ENCODE data around the gene KLHL12.
A peak's percentile ranks its signal among the peaks of the same experiment; 100 is the strongest.

KLHL12 gene

DNA sequence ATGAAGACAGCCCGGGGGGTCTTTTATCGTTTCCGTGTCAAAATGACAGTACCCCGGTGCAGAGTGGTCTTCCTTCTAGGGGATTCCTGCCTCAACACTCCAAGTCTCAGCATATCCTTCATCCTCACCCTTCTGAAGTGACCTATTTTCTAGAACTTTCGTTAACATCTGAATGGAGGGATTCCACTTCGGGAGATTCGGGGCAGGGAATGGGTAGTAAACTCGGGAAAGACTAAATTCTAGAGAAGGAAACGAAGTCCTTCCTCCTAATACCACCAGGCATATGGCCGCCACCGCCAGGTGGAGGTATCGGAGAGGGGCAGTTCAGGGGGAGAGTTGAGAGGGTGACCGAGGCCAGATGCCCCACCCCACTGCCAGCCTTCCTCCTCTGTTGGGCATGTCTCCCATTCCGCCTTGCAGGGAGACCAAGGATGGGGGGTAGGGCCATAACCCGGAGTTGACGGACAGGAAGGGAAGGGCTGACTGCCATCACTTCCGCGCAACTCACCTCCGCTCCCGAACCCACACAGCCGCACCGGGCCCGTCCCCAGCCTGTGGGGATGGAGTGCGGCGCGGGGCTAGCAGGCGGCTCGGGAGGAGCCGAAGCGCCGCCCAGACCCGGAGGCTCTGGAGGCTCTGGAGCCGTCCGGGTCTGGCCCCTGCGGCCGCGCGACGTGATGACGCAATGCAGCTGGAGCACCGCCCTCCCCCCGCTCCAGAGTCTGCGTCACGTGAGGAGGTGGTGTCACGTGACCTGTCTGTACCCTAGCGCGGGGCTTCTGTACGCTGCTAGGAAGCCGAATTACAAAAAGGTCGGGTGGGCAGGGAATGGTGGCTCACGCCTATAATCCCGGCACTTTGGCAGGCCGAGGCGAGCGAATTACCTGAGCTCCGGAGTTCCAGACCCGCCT, at the start of gene KLHL12:
TSS of gene KLHL12 (minus strand) at position 654 of the 911 bp plus-strand sequence. CDS start 2,072 bp downstream, outside the sequence.
- Histone ChIP-seq H3K4me1 (ENCODE audit: control insufficient read depth in 1 of 2, insufficient read depth in 2 of 2, low read length in 2 of 2) (peaks cover 4 to 7% of the 10 kb centered on the region in 2 donors), H3K27ac (ENCODE audit: low read length) (peak within 1 kb of the TSS; percentile 90), H3K36me3 (ENCODE audit: control insufficient read depth in 1 of 2, insufficient read depth in 2 of 2, low read length in 2 of 2) (peaks cover 3 to 6% of the 10 kb centered on the region in 2 donors), H3K4me3 (ENCODE audit: low read depth in 1 of 2, low read length in 2 of 2) (peak within 1 kb of the TSS; percentile 92 to 95), H3K9me3 (ENCODE audit: control insufficient read depth in 1 of 2, low read length in 2 of 2) (no peaks in the 10 kb centered on the region), H3K27me3 (ENCODE audit: low read depth, low read length) (no peaks in the 10 kb centered on the region)

DNA sequence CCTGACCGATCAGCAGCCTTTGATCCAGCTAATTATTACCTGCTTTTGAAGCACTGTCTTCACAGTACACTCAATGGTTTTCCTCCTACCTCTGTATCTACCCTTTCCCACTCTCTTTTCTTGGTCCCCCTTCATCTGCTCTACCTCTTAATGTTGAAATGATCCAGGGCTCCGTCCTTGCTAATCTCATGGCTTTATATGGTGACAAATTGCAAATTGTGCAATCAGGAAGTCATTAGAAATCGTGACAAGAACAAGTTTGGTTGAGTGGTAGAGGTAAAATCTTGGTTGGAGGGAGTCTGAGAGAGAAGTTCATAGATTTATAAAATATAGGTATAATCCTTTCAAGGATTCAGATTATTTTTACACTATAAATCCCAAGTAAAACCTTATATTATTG, 49.6 kb upstream of the KLHL12 start:
- no peaks in the 10 kb centered on the region for H3K9me3 ChIP-seq (ENCODE audit: control insufficient read depth in 1 of 2, low read length in 2 of 2)
- H3K27me3 ChIP-seq (ENCODE audit: low read depth, low read length): no peaks in the 10 kb centered on the region
- no peaks in the 10 kb centered on the region for H3K36me3 ChIP-seq (ENCODE audit: control insufficient read depth in 1 of 2, insufficient read depth in 2 of 2, low read length in 2 of 2)
- H3K4me1 ChIP-seq (ENCODE audit: control insufficient read depth in 1 of 2, insufficient read depth in 2 of 2, low read length in 2 of 2): no peaks in the 10 kb centered on the region
- H3K27ac ChIP-seq (ENCODE audit: low read length): no peak overlapping the region
- H3K4me3 ChIP-seq (ENCODE audit: low read depth in 1 of 2, low read length in 2 of 2): no peak overlapping the region

DNA sequence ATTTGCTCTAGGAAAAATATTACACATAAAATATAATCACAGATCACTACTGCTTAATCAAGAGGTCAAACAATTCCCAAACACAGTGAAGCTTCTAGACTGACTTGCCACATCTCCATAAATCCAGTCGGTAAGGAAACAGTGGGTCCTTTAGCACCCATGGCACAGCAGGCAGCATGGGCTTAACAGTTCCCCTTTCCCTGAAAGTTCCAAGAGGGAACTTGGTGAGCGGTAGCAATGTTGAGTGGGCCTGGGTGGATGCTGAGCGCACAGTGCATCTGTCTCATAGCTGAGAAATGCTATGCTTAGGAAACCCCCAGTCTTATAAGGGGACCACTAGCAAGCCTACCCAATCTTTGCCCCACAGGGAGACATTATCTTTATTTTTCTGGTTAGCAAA, 47.8 kb upstream of the KLHL12 start:
- Histone ChIP-seq H3K27ac (ENCODE audit: low read length) (no peak overlapping the region), H3K9me3 (ENCODE audit: control insufficient read depth in 1 of 2, low read length in 2 of 2) (no peaks in the 10 kb centered on the region), H3K27me3 (ENCODE audit: low read depth, low read length) (no peaks in the 10 kb centered on the region), H3K4me3 (ENCODE audit: low read depth in 1 of 2, low read length in 2 of 2) (no peak overlapping the region), H3K36me3 (ENCODE audit: control insufficient read depth in 1 of 2, insufficient read depth in 2 of 2, low read length in 2 of 2) (no peaks in the 10 kb centered on the region), H3K4me1 (ENCODE audit: control insufficient read depth in 1 of 2, insufficient read depth in 2 of 2, low read length in 2 of 2) (no peaks in the 10 kb centered on the region)

DNA sequence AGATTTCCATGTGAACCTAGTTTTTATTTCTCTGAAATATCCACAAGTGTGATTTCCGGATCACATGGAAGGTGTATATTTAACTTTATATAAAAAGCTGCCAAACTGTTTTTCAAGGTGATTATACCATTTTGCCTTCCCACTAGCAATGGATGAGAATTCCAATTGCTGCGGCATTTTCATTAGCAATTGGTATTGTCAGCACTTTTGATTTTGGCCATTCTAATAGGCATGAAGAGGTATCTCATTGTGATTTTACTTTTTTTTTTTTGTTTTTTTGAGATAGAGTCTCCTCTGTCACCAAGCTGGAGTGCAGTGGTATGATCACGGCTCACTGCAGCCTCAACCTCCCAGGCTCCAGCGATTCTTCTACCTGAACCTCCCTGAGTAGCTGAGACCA, 45.0 kb upstream of the KLHL12 start:
- Histone ChIP-seq H3K9me3 (ENCODE audit: control insufficient read depth in 1 of 2, low read length in 2 of 2) (no peaks in the 10 kb centered on the region), H3K27me3 (ENCODE audit: low read depth, low read length) (no peaks in the 10 kb centered on the region), H3K27ac (ENCODE audit: low read length) (no peak overlapping the region), H3K36me3 (ENCODE audit: control insufficient read depth in 1 of 2, insufficient read depth in 2 of 2, low read length in 2 of 2) (no peaks in the 10 kb centered on the region), H3K4me3 (ENCODE audit: low read depth in 1 of 2, low read length in 2 of 2) (no peak overlapping the region), H3K4me1 (ENCODE audit: control insufficient read depth in 1 of 2, insufficient read depth in 2 of 2, low read length in 2 of 2) (peaks cover 4 to 7% of the 10 kb centered on the region in 2 donors)

DNA sequence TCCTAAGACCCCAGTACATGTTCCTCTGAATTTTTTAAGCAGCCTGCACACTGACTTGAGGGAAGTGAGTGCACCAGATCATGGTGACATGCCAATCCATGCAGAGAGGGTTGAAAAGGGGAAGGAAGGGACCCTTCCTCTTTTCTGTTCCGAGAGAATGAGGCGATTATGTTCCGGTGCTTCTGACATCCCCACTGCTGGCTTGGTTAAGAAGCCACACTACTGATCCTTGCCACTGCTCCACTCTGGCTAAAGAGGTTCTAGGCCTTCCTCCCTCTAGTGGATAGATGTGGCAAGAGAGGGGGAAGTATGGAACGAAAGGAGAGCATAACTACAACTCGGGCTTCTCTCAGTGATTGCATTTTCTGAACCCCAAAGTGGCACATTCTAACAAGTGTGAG, 41.9 kb upstream of the KLHL12 start:
- Histone ChIP-seq H3K27me3 (ENCODE audit: low read depth, low read length) (no peaks in the 10 kb centered on the region), H3K27ac (ENCODE audit: low read length) (no peak overlapping the region)

DNA sequence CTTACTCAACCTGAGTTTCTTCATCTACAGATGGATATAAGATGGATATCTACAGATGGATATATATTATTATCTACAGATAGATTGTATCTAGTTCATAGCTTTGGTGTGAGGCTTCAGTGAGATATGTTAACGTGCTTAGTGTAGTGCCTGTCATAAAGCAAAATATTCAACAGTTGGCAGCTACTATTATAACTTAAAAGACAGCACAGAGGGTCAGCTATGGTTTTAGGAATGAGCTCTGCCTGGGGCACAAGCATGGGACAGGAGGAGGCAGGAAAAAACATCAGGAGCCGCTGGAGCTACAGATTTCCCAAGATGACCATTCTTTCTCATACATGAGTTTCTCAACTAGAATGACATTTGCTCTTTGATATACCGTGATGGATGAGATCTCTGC, 41.3 kb upstream of the KLHL12 start:
- peak overlapping the region; percentile 56 for H3K27ac ChIP-seq (ENCODE audit: low read length)

More for the DNA sequence above, 41.9 kb upstream of the KLHL12 start:
- Histone ChIP-seq H3K4me1 (ENCODE audit: control insufficient read depth in 1 of 2, insufficient read depth in 2 of 2, low read length in 2 of 2) (peaks cover 11% of the 10 kb centered on the region in 2 donors), H3K36me3 (ENCODE audit: control insufficient read depth in 1 of 2, insufficient read depth in 2 of 2, low read length in 2 of 2) (peaks cover 5 to 11% of the 10 kb centered on the region in 2 donors), H3K4me3 (ENCODE audit: low read depth in 1 of 2, low read length in 2 of 2) (no peak overlapping the region), H3K9me3 (ENCODE audit: control insufficient read depth in 1 of 2, low read length in 2 of 2) (no peaks in the 10 kb centered on the region)

DNA sequence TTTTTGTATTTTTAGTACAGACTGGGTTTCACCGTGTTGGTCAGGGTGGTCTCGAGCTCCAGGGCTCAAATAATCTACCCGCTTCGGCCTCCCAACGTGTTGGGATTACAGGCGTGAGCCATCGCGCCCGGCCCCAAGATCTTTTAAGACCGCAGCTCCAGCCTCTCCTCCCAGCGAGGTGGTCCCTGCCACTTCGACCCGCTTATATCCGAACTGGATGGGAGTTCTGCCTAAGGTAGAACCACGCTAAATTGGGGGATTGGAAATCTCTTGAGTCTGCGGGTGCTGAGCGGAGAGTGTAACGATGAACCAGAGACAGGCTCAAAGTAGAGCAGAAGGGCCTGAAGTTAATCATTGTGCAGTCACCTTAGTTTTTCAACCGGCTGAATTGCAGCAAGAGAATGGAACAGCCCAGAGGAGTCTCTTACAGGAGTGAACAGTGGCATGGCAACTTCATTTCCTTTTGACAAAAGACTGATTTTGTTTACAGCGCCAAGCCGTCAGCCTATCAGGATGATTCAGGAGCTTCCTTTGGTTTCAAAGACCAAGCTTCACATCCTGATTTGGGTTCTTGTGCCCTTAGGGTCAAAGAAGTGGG, 40.7 kb upstream of the KLHL12 start:
- peak overlapping the region; percentile 56 for H3K27ac ChIP-seq (ENCODE audit: low read length)
- peaks cover 11% of the 10 kb centered on the region in 2 donors for H3K4me1 ChIP-seq (ENCODE audit: control insufficient read depth in 1 of 2, insufficient read depth in 2 of 2, low read length in 2 of 2)
- no peaks in the 10 kb centered on the region for H3K9me3 ChIP-seq (ENCODE audit: control insufficient read depth in 1 of 2, low read length in 2 of 2)
- peak overlapping the region; percentile 80 to 87 for H3K4me3 ChIP-seq (ENCODE audit: low read depth in 1 of 2, low read length in 2 of 2)
- H3K27me3 ChIP-seq (ENCODE audit: low read depth, low read length): no peaks in the 10 kb centered on the region
- peaks cover 11 to 19% of the 10 kb centered on the region in 2 donors for H3K36me3 ChIP-seq (ENCODE audit: control insufficient read depth in 1 of 2, insufficient read depth in 2 of 2, low read length in 2 of 2)

More for the DNA sequence above, 41.3 kb upstream of the KLHL12 start:
- peaks cover 11% of the 10 kb centered on the region in 2 donors for H3K4me1 ChIP-seq (ENCODE audit: control insufficient read depth in 1 of 2, insufficient read depth in 2 of 2, low read length in 2 of 2)
- peak overlapping the region; percentile 80 to 87 for H3K4me3 ChIP-seq (ENCODE audit: low read depth in 1 of 2, low read length in 2 of 2)
- H3K9me3 ChIP-seq (ENCODE audit: control insufficient read depth in 1 of 2, low read length in 2 of 2): no peaks in the 10 kb centered on the region
- peaks cover 10 to 14% of the 10 kb centered on the region in 2 donors for H3K36me3 ChIP-seq (ENCODE audit: control insufficient read depth in 1 of 2, insufficient read depth in 2 of 2, low read length in 2 of 2)
- no peaks in the 10 kb centered on the region for H3K27me3 ChIP-seq (ENCODE audit: low read depth, low read length)

DNA sequence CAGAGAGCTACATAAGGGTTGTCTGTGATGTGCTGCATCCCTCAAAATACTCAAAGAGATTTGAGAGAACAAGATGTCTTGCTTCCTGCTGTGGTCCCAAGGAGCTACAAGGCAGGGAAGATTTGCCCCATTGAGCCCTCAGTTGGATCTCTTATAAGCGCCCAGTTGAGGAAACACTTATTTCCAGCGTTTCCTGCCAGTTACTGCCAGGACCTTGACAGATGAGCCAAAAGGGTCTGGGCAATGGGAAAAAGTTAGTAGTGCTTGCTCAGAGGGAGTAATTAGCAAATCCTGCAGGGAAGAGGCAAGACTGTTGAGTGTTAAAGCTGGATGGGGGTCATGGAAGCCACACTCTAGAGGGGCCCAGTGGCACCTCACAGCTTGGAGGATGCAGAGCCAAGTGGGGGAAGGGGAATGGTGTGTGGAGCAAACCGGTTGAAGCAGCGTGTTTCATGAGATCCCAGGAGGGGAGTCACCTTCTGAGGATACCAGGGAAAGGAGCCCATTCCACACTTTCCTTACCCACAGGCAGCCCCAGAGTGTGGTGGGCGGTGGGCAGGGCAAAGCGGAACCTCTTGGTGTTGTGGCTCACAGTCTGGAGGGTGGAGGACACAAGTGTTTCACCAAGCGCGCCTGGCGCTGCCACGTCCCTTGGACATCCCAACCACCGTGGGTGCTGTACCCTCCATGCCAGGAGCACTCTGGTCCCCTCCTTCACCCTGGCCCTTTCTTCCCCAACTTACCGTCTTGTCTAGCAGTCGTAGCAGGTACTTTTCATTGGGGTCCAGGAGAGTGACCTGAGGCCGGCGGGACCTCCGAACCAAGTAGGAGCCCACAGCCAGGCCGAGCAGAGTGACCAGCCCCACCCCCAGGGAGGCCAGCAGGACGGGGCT, 39.2 kb upstream of the KLHL12 start:
- peak overlapping the region; percentile 84 for H3K27ac ChIP-seq (ENCODE audit: low read length)
- H3K27me3 ChIP-seq (ENCODE audit: low read depth, low read length): no peaks in the 10 kb centered on the region
- H3K4me3 ChIP-seq (ENCODE audit: low read depth in 1 of 2, low read length in 2 of 2): peak overlapping the region; percentile 71 to 87
- peaks cover 11% of the 10 kb centered on the region in 2 donors for H3K4me1 ChIP-seq (ENCODE audit: control insufficient read depth in 1 of 2, insufficient read depth in 2 of 2, low read length in 2 of 2)
- peaks cover 22 to 30% of the 10 kb centered on the region in 2 donors for H3K36me3 ChIP-seq (ENCODE audit: control insufficient read depth in 1 of 2, insufficient read depth in 2 of 2, low read length in 2 of 2)
- no peaks in the 10 kb centered on the region for H3K9me3 ChIP-seq (ENCODE audit: control insufficient read depth in 1 of 2, low read length in 2 of 2)

DNA sequence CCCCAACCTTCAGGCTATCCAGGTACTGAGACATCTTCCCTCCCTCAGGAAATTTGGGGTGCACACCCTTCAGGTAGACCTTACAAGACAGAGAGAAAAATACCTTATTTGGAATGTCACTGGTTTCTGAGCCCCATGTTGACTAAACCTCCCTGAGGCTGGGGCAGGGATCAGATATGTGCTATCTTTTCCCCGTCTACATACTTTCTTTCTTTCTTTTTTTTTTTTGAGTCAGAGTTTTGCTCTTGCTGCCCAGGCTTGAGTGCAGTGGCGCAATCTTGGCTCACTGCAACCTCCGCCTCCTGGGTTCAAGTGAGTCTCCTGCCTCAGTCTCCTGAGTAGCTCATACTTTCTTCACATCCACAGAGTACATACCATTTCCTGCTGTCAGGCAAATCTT, 38.4 kb upstream of the KLHL12 start:
- peaks cover 11% of the 10 kb centered on the region in 2 donors for H3K4me1 ChIP-seq (ENCODE audit: control insufficient read depth in 1 of 2, insufficient read depth in 2 of 2, low read length in 2 of 2)
- no peak overlapping the region for H3K4me3 ChIP-seq (ENCODE audit: low read depth in 1 of 2, low read length in 2 of 2)
- H3K27ac ChIP-seq (ENCODE audit: low read length): no peak overlapping the region
- peaks cover 22 to 30% of the 10 kb centered on the region in 2 donors for H3K36me3 ChIP-seq (ENCODE audit: control insufficient read depth in 1 of 2, insufficient read depth in 2 of 2, low read length in 2 of 2)
- H3K9me3 ChIP-seq (ENCODE audit: control insufficient read depth in 1 of 2, low read length in 2 of 2): no peaks in the 10 kb centered on the region
- H3K27me3 ChIP-seq (ENCODE audit: low read depth, low read length): no peaks in the 10 kb centered on the region

DNA sequence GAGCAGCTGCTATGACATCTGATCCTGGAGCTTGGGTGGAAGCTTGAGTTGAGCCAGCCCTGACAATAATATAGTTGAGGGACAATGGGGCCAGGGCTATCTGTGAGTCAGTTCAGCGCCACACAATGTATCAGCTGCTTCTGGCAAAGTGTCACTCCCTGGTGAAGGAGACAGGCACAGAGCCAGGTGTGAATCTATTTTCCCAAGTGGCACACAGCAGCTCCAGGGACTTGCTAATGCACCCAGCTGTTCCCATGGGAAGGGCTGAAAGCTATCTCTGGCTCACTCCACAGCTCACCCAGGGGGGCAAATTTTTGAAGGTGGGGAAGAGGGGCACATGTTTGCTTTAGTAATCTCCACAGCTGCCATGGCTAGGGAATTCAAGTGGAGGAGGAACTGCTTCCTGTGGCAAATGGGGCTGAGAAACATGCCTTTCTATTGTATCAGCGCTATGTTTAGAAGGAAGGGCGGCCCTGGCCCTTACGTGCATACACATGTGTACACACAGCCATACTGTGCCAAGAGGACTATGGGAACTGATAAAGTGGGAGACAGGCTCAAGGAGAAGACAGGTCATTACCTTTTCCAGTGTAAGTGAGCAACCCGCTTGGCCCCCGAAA, 37.9 kb upstream of the KLHL12 start:
- Histone ChIP-seq H3K9me3 (ENCODE audit: control insufficient read depth in 1 of 2, low read length in 2 of 2) (no peaks in the 10 kb centered on the region), H3K27me3 (ENCODE audit: low read depth, low read length) (no peaks in the 10 kb centered on the region), H3K4me3 (ENCODE audit: low read depth in 1 of 2, low read length in 2 of 2) (no peak overlapping the region), H3K27ac (ENCODE audit: low read length) (no peak overlapping the region), H3K4me1 (ENCODE audit: control insufficient read depth in 1 of 2, insufficient read depth in 2 of 2, low read length in 2 of 2) (peaks cover 11% of the 10 kb centered on the region in 2 donors), H3K36me3 (ENCODE audit: control insufficient read depth in 1 of 2, insufficient read depth in 2 of 2, low read length in 2 of 2) (peaks cover 22 to 30% of the 10 kb centered on the region in 2 donors)

All from muscle layer of duodenum (tissue), 2 donors.